GM06990 (cell line): ENCODE measurements around the gene CYB561D2.

ENCODE experiments used
- DNase-seq: peaks from one replicate; pipeline ENCODE4 v3.0.0-alpha.2; 2011; ENCODE audit not compliant: insufficient read length; ENCODE audit errors: extremely low read depth
- H3K27me3 ChIP-seq: replicated peaks from 2 replicates; pipeline ENCODE4 v1.6.0; 2011; ENCODE audit warnings: low read length; ENCODE audit not compliant: control insufficient read depth, insufficient read depth
- H3K36me3 ChIP-seq: 2 replicates; pipeline ENCODE4 v1.5.1; 2011; ENCODE audit warnings: low read length; ENCODE audit not compliant: control insufficient read depth, insufficient read depth
- H3K4me3 ChIP-seq: replicated peaks from 2 replicates; pipeline ENCODE4 v1.5.1; 2011; ENCODE audit warnings: low read depth, mild to moderate bottlenecking, control low read depth, low read length
- TF ChIP-seq, protein P1 (sequence below): IDR thresholded peaks from 2 replicates; pipeline ENCODE4 v1.5.1; 2011; ENCODE audit warnings: low read length, control low read depth, mild to moderate bottlenecking, inconsistent platforms; ENCODE audit not compliant: insufficient read depth, poor library complexity, severe bottlenecking

The CYB561D2 gene

DNA sequence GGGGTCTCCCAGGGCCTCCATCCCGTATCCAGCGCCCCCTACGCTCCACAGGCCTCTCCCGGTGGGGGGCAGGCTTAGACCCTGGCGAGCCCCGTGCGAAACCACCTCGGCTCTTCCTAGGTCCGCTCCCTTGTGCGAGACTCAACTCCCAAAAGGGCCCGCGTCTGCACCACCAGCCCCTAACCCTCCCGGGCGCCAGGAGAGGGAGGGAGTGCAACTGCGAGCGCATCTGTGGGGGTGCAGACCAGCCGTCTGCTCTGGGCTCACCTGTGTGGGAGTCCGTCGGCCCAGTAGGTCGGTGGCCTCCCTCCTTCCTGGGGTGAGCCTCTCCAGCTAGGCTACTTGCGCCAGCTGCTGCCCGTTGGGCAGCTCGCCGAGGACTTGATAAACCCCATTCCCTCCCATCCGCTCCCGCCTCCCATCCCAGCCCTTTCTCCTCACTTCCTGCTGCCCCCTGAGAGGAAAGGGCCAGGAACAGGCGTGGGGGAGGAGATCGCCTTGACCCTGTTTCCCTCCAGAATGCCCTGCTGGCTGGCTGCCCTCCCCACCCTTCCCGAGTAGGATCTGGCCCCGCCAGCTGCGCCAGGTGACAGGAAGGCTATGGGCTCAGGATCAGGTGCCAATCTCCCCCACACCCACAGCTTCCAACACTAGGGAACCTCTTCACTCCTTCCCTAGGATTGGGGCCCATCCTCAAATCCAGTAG lies 28.1 kb upstream of the CYB561D2 start, which contains the start of gene HYAL2:
Gene HYAL2, minus strand, starts transcription at position 360 of the 706 bp plus-strand sequence. CDS start 2,256 bp downstream, outside the sequence.
- Histone ChIP-seq H3K36me3 (peaks cover 9% of the 10 kb centered on the region), H3K4me3 (peak within 1 kb of the TSS; percentile 70), H3K27me3 (no peaks in the 10 kb centered on the region)
- no peak for DNase-seq
- TF ChIP-seq, protein P1, sequence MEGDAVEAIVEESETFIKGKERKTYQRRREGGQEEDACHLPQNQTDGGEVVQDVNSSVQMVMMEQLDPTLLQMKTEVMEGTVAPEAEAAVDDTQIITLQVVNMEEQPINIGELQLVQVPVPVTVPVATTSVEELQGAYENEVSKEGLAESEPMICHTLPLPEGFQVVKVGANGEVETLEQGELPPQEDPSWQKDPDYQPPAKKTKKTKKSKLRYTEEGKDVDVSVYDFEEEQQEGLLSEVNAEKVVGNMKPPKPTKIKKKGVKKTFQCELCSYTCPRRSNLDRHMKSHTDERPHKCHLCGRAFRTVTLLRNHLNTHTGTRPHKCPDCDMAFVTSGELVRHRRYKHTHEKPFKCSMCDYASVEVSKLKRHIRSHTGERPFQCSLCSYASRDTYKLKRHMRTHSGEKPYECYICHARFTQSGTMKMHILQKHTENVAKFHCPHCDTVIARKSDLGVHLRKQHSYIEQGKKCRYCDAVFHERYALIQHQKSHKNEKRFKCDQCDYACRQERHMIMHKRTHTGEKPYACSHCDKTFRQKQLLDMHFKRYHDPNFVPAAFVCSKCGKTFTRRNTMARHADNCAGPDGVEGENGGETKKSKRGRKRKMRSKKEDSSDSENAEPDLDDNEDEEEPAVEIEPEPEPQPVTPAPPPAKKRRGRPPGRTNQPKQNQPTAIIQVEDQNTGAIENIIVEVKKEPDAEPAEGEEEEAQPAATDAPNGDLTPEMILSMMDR = no peak

DNA sequence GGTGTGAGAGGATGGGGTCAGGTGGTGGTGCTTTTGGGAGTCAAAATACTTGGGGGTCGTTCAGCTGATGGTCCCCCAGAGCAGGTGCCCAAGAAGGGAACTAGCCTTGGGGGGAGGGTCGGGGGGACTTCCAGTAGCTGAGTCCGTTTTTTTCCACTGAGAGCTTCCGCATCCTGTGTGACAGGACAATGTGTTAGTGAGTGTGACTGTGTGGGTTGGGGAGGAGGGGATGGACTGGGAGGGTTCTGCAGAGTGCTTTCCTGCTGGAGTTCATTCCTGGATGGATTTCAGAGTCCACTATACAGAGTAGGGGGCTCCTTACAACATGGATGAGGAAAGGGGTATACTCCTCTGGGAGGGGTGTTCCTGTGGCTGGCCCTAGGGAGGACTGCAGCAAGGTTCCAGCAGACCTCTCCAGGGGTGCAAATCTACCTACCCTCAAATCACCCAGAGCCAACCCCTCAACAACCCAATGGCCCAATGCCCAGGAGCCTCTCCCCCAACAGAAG lies 27.5 kb upstream of the CYB561D2 start:
- DNase-seq = no peak
- H3K36me3 ChIP-seq = peaks cover 7% of the 10 kb centered on the region
- H3K4me3 ChIP-seq = no peak overlapping the region
- TF ChIP-seq, protein P1 = no peak
- H3K27me3 ChIP-seq = no peaks in the 10 kb centered on the region

DNA sequence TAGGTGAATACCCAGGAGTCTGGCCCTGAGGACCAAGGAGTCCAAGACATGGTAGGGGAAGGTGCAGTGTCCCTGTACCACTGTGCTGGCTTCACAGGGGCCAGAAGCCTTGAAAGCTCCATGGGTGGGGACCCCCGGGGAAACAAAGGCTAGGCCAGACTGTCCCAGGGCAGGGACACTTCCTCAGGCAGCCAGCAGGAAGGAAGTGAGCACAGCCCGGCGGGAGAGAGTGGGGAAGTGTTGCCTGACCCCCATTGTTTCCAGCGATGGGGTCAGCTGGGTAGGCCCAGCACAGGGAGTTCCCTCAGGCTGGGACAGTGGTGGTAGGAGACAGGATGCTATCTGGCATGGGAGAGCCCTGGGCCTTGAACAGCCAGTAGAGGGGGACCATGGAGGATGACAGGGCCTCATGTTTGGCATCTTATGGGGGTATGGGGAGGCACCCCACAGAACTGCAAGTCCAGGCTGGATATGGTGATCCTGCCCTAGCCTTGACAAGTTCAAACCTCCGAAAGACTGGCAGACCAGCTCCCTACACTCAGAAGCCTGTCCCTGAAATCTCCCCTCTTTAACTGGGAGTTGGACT lies 27.0 kb upstream of the CYB561D2 start:
- DNase-seq = no peak
- TF ChIP-seq, protein P1 = no peak

DNA sequence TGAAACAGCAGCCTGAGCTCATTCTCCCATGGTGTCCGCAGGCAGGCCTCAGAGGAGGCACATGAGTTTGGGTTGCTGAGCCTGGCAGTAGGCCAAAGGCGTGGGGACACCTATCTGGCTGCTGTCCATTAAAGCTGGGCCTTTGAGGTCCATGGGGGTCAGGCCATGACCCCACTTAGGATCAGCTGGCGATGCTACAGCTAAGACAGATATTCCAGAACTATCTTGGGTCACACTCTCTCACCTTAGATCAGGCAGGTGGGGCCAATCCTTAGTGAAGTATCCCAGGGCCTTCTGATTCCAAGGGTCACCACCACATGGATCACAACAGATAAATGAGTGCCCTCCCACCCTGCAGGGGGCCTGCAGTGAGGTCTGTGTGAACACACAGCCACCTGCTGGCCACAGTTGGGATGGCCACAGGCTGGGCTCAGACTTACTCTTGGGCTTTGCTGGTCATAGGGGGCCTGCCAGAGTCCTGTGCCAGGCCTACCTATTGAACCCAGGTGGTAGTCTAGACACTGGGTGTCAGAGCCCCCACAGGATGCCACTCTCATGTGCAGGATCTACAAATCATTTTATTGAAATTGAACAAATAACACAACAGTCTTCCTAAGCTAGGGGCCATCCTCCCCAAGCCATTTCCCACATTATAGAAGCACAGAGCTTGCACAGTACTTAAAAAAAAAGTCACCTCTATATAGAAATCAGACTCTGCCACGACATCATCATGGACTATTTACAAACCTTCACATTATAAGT lies 26.1 kb upstream of the CYB561D2 start:
- Histone ChIP-seq H3K36me3 (peaks cover 4% of the 10 kb centered on the region), H3K4me3 (no peak overlapping the region), H3K27me3 (no peaks in the 10 kb centered on the region)
- no peak for DNase-seq
- TF ChIP-seq, protein P1 = peak; percentile 80

More for the DNA sequence above, 27.0 kb upstream of the CYB561D2 start:
- Histone ChIP-seq H3K27me3 (no peaks in the 10 kb centered on the region), H3K4me3 (no peak overlapping the region), H3K36me3 (peaks cover 4% of the 10 kb centered on the region)

DNA sequence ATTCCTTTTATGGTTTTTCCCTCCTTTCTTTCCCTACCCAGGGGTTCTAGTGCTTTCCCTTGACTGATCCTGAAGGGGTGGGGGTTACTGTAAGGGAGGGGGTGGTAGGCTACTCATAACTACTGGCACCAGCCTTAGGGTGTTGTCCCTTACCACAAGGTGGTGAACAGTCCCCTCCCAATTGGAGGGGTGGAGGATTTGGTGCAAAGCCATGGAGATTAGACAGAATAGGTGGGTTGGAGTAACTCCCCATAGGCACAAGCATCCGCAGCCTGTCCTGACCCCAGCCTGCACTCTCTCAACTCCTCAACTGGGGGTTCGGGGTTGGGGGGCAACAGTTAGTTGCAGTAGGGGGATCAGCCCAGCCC lies 25.6 kb upstream of the CYB561D2 start:
- TF ChIP-seq, protein P1 = no peak
- Histone ChIP-seq H3K4me3 (no peak overlapping the region), H3K36me3 (peaks cover 6% of the 10 kb centered on the region), H3K27me3 (no peaks in the 10 kb centered on the region)
- no peak for DNase-seq
